GM23248 (cell line): ENCODE results near the gene INPPL1.

Source experiments
- EZH2 ChIP-seq: fragments of 200-600 bp; sonication (generic); IDR thresholded peaks from 2 replicates; pipeline ENCODE4 v1.6.1; 2018; ENCODE audit warnings: antibody characterized with exemption, mild to moderate bottlenecking; ENCODE audit not compliant: insufficient read depth, poor library complexity, severe bottlenecking
- EZH2phosphoT487 ChIP-seq: fragments of 200-600 bp; sonication (generic); IDR thresholded peaks from 2 replicates; pipeline ENCODE4 v1.6.1; 2018; ENCODE audit warnings: antibody characterized with exemption, moderate library complexity, mild to moderate bottlenecking, low read depth; ENCODE audit not compliant: insufficient read depth

DNA sequence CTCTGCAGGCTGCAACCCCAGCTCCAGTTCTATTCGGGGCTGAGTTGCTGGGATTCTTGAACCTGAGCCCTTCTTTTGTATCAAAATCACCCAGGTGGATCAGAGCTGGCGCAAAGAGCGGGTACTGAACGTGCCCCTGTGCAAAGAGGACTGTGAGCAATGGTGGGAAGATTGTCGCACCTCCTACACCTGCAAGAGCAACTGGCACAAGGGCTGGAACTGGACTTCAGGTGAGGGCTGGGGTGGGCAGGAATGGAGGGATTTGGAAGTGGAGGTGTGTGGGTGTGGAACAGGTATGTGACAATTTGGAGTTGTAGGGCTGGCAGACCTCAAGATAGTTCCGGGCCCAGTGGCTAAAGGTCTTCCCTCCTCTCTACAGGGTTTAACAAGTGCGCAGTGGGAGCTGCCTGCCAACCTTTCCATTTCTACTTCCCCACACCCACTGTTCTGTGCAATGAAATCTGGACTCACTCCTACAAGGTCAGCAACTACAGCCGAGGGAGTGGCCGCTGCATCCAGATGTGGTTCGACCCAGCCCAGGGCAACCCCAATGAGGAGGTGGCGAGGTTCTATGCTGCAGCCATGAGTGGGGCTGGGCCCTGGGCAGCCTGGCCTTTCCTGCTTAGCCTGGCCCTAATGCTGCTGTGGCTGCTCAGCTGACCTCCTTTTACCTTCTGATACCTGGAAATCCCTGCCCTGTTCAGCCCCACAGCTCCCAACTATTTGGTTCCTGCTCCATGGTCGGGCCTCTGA is 28.9 kb upstream of the INPPL1 start:
- no peak for TF ChIP-seq EZH2
- TF ChIP-seq EZH2phosphoT487, result no peak
